GM12864 (cell line): ENCODE results near the gene SLC30A1.
"Not testable (repeated sequence)": the region's sequence is repeated elsewhere in the genome, so short reads cannot be mapped to it uniquely, and the experiment has no call there.

Experiments used
- DNase-seq: peaks from one replicate; pipeline ENCODE4 v3.0.0-alpha.2; 2011; ENCODE audit warnings: low read depth
- H3K4me3 ChIP-seq: 2 replicates; pipeline ENCODE4 v1.5.1; 2011; ENCODE audit warnings: mild to moderate bottlenecking, low read depth, low read length, control low read depth
- CTCF ChIP-seq: IDR thresholded peaks from 2 replicates; pipeline ENCODE4 v1.5.1; 2011; ENCODE audit warnings: low read depth, mild to moderate bottlenecking, moderate library complexity, low read length, control low read depth, inconsistent platforms; ENCODE audit errors: missing control alignments

The SLC30A1 gene

GRCh38 chr1:211578640-211579439 lies at the start of gene SLC30A1:
TSS of gene SLC30A1 (minus strand) at chr1:211579161. CDS start at chr1:211578612, 549 bp downstream.
- no peak for TF ChIP-seq CTCF
- DNase-seq, result peak; percentile 95
- H3K4me3 ChIP-seq, result peak within 1 kb of the TSS; percentile 94

GRCh38 chr1:211628417-211628816 lies 49.5 kb upstream of the SLC30A1 start:
- TF ChIP-seq CTCF, result no peak
- H3K4me3 ChIP-seq, result no peak overlapping the region
- no peak for DNase-seq

- DNase-seq, result no peak
- H3K4me3 ChIP-seq, result no peak overlapping the region
- no peak for TF ChIP-seq CTCF
These were observed 48.3 kb upstream of the SLC30A1 start for GRCh38 chr1:211627259-211627658.

GRCh38 chr1:211625866-211626265 lies 46.9 kb upstream of the SLC30A1 start:
- H3K4me3 ChIP-seq, DNase-seq: not testable (repeated sequence)

- no peak for DNase-seq
- no peak overlapping the region for H3K4me3 ChIP-seq
- peak; percentile 31 for TF ChIP-seq CTCF
These were observed 46.1 kb upstream of the SLC30A1 start for GRCh38 chr1:211625040-211625439.

- H3K4me3 ChIP-seq, result no peak overlapping the region
- no peak for TF ChIP-seq CTCF
- DNase-seq, result no peak
These were observed 44.6 kb upstream of the SLC30A1 start for GRCh38 chr1:211623515-211623914.

GRCh38 chr1:211621447-211622198 lies 42.7 kb upstream of the SLC30A1 start:
- TF ChIP-seq CTCF, result no peak
- DNase-seq, result no peak
- H3K4me3 ChIP-seq, result no peak overlapping the region
